ENCODE data around the gene RNF123.

DNA sequence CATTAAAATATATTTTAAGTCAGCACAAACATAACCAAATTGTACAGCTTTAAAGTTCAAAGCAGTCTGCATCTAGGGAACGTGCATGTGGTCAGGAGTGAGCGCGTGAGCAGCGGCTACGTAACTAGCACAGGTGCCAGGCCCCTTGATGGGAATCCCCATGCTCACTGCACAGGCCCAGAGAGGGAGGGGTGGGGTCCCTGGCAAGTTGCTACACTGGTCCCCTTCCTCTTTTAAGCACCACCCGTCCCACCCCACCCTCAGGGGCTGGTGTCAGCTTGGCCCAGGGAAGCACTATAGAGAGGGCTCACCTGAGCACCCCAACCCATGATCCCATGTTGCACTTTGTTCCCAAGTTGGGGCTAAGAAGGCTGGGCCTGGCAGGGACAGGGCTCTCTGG, 35.2 kb downstream of the RNF123 start:
- TF ChIP-seq, protein P1, sequence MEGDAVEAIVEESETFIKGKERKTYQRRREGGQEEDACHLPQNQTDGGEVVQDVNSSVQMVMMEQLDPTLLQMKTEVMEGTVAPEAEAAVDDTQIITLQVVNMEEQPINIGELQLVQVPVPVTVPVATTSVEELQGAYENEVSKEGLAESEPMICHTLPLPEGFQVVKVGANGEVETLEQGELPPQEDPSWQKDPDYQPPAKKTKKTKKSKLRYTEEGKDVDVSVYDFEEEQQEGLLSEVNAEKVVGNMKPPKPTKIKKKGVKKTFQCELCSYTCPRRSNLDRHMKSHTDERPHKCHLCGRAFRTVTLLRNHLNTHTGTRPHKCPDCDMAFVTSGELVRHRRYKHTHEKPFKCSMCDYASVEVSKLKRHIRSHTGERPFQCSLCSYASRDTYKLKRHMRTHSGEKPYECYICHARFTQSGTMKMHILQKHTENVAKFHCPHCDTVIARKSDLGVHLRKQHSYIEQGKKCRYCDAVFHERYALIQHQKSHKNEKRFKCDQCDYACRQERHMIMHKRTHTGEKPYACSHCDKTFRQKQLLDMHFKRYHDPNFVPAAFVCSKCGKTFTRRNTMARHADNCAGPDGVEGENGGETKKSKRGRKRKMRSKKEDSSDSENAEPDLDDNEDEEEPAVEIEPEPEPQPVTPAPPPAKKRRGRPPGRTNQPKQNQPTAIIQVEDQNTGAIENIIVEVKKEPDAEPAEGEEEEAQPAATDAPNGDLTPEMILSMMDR (IDR thresholded peaks at IDR 0.05; ENCODE audit: insufficient read depth, low read length) = no peak
- TF ChIP-seq POLR2AphosphoS5 (IDR thresholded peaks at IDR 0.05; ENCODE audit: low read depth) = no peak

Measured in HL-60 (cell line).